NCI-H226 (cell line): ENCODE data around the gene TOMM5.

Experiments
- DNase-seq: peaks from one replicate; pipeline ENCODE4 v3.0.0-alpha.2; 2015

The TOMM5 gene

GRCh38 chr9:37561682-37562081 is 30.7 kb downstream of the TOMM5 start:
- no peak for DNase-seq

- no peak for DNase-seq
Observed at GRCh38 chr9:37559855-37560592, 32.4 kb downstream of the TOMM5 start.

- DNase-seq, result no peak
Observed at GRCh38 chr9:37559125-37559524, 33.3 kb downstream of the TOMM5 start.

- DNase-seq, result no peak
Observed at GRCh38 chr9:37555786-37556185, 36.6 kb downstream of the TOMM5 start.

GRCh38 chr9:37554318-37554717 is 38.1 kb downstream of the TOMM5 start:
- no peak for DNase-seq

GRCh38 chr9:37551888-37552287 is 40.5 kb downstream of the TOMM5 start:
- DNase-seq, result no peak

GRCh38 chr9:37551468-37551867 is 40.9 kb downstream of the TOMM5 start:
- DNase-seq, result no peak

GRCh38 chr9:37550781-37551180 is 41.6 kb downstream of the TOMM5 start:
- DNase-seq, result no peak

- no peak for DNase-seq
Observed at GRCh38 chr9:37549527-37549926, 42.9 kb downstream of the TOMM5 start.

GRCh38 chr9:37547328-37547878 is 45.0 kb downstream of the TOMM5 start:
- DNase-seq, result no peak

GRCh38 chr9:37543468-37543867 is 48.9 kb downstream of the TOMM5 start:
- no peak for DNase-seq

GRCh38 chr9:37542895-37543294 is 49.5 kb downstream of the TOMM5 start:
- DNase-seq, result no peak

- DNase-seq, result no peak
Observed at GRCh38 chr9:37542488-37542887, 49.9 kb downstream of the TOMM5 start.

- DNase-seq, result no peak
Observed at GRCh38 chr9:37541465-37541864, 50.9 kb downstream of the TOMM5 start.

- DNase-seq, result no peak
Observed at GRCh38 chr9:37540634-37541033, 51.8 kb downstream of the TOMM5 start.

GRCh38 chr9:37539634-37540033 is 52.8 kb downstream of the TOMM5 start:
- no peak for DNase-seq
